AG09309 (cell line): ENCODE data around the gene NR4A2.

Experiments used
- DNase-seq: peaks from one replicate; pipeline ENCODE4 v3.0.0-alpha.2; 2010; ENCODE audit warnings: low read depth
- H3K4me3 ChIP-seq: 2 replicates; pipeline ENCODE4 v1.5.1; 2011; ENCODE audit warnings: mild to moderate bottlenecking, low read depth, low read length, moderate library complexity; ENCODE audit not compliant: control insufficient read depth
- TF ChIP-seq, protein P1 (sequence below): IDR thresholded peaks from 2 replicates; pipeline ENCODE4 v1.5.1; 2011; ENCODE audit warnings: mild to moderate bottlenecking, low read depth, low read length, inconsistent platforms; ENCODE audit not compliant: insufficient read depth, control insufficient read depth; ENCODE audit errors: missing control alignments

The NR4A2 gene

DNA sequence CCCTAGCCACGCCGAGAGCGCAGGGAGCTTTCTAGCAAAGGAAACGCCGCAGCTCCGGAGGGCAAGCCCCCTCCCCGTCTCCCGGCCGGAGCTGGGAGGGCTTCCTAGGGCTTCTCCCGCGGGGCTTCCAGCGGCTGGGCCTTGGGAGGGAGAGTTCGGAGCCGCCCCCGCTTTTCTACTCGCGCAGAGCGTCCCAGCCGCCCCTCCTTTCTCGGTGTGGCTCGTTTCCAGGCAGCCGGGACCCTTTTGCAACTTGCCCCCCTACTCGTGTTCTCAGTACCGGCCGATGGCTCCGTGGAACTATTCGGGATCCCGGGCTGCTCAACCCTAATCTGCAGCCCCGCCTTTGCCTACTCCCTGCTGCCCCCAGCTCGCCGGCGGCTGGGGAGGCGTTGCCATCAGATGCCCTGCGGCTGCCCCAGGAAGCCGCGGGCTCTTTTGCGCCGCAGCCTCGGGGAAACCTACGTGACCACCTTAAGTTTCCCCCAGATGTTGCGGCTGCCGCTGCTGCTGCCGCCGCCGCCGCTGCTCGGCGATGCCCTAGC lies 1.5 kb upstream of the NR4A2 start:
- TF ChIP-seq, protein P1, sequence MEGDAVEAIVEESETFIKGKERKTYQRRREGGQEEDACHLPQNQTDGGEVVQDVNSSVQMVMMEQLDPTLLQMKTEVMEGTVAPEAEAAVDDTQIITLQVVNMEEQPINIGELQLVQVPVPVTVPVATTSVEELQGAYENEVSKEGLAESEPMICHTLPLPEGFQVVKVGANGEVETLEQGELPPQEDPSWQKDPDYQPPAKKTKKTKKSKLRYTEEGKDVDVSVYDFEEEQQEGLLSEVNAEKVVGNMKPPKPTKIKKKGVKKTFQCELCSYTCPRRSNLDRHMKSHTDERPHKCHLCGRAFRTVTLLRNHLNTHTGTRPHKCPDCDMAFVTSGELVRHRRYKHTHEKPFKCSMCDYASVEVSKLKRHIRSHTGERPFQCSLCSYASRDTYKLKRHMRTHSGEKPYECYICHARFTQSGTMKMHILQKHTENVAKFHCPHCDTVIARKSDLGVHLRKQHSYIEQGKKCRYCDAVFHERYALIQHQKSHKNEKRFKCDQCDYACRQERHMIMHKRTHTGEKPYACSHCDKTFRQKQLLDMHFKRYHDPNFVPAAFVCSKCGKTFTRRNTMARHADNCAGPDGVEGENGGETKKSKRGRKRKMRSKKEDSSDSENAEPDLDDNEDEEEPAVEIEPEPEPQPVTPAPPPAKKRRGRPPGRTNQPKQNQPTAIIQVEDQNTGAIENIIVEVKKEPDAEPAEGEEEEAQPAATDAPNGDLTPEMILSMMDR: no peak
- no peak for DNase-seq

DNA sequence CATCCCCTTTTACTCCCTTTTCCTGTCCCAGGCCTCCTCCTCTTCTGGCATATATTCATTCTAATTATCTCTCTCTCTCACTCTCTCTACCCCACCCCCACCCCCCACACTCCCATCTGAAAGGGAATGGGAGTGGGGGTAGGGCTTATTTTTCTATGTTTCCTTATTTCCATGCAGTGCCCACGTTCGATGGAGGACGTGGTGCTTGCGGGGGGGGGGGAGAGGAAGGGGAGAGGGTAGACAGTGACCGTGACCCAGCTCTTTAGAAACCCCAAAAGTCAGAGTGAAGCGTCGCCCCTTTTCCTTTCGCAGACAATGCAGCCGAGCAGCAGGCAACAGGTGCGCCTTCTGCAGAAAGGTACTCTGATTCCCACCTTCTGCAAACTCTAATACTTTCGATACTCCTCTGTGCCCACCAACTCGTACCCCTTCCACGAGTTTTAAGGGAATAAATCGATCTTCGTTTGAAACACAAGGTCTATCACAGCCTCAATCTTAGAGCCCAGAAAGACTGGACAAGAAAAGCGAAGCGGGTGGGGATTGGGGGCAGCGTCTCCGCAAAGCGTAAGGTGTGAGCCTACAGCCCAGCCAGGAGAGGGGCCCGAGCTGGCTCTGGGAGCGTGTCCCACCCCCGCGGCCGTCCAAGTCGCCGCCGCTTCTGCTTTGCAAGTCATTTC lies 891 bp upstream of the NR4A2 start:
- peak overlapping the region; percentile 81 for H3K4me3 ChIP-seq
- no peak for DNase-seq
- TF ChIP-seq, protein P1: no peak

More for the DNA sequence above, 1.5 kb upstream of the NR4A2 start:
- peak overlapping the region; percentile 81 for H3K4me3 ChIP-seq

DNA sequence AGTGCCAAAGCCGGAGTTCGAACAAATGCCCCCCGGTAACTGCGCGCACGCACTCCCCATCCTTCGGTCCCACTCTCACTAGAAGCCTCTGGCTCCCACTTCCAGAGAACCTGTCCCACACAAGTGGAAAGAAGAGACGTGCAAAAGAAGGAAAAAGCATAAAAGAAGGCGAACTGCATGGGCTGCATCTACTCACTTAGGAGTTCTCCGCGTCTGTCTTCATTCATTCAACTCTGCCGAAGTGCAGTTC lies 312 bp downstream of the NR4A2 start:
- TF ChIP-seq, protein P1: no peak
- DNase-seq: no peak
- H3K4me3 ChIP-seq: peak overlapping the region; percentile 81

DNA sequence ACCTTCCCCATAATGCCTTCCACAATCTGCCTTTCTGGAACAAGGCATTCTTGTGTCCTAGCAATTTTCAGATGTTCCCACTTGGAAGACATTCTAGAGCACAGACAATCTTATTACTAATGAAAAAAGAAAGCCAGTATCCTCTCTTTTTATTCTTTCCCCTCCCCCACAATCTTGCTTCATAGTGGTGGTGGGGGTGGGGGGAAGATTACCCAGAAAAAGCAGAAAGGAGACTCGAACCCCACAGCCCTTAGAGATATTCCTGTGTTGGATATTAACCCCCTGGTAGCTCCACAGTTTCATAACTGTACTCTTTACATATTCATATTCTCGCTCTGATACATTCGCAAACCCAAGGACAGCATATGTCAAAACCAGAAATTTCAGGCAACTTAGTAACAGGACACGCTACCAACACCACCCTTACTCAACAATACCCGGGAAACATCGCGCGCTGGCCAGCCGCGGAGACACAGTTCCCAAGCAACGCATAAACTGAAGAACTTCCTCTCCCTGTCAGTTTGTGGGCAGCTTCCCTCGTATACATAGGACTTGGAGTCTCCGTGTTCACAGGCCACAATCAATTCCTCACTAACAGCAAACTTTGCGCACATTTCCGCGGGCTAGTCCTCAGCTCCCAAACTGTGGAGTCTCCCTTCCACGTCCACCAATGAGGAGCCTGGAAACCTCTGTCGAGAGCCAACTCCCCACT lies 793 bp downstream of the NR4A2 start:
- peak overlapping the region; percentile 81 for H3K4me3 ChIP-seq
- DNase-seq: peak; percentile 59

DNA sequence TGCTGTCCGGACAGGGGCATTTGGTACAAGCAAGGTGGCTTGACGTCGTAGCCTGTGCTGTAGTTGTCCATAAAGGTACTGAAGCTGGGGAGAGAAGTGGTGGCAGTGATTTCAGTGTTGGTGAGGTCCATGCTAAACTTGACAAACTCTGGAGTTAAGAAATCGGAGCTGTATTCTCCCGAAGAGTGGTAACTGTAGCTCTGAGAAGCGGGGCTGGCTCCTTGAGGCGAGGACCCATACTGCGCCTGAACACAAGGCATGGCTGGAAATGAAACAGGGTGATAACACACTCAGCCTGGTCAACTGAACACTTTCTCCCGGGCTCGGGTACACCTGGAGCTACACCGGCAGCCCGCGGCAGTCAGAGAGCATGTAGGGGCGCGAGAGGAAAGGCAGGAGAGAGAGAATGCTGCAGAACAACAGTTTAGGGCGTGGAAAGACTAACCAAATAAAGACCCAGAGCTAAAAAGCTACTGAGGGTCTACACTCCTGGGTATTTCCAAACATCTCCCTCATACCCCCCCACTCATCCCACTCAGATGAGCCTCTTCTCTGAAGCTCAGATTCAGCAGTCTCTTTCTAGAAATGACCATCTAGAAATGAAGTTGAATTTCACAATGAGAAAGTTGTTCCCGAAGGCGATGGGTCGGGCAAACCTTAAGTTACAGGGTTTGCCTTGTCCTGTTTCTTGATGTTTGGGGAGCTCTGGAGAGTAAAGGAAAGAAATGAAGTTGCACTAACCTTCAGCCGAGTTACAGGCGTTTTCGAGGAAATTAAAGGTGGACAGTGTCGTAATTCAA lies 2.4 kb downstream of the NR4A2 start:
- no peak for DNase-seq
- TF ChIP-seq, protein P1: no peak
- no peak overlapping the region for H3K4me3 ChIP-seq

More for the DNA sequence above, 793 bp downstream of the NR4A2 start:
- TF ChIP-seq, protein P1: no peak

DNA sequence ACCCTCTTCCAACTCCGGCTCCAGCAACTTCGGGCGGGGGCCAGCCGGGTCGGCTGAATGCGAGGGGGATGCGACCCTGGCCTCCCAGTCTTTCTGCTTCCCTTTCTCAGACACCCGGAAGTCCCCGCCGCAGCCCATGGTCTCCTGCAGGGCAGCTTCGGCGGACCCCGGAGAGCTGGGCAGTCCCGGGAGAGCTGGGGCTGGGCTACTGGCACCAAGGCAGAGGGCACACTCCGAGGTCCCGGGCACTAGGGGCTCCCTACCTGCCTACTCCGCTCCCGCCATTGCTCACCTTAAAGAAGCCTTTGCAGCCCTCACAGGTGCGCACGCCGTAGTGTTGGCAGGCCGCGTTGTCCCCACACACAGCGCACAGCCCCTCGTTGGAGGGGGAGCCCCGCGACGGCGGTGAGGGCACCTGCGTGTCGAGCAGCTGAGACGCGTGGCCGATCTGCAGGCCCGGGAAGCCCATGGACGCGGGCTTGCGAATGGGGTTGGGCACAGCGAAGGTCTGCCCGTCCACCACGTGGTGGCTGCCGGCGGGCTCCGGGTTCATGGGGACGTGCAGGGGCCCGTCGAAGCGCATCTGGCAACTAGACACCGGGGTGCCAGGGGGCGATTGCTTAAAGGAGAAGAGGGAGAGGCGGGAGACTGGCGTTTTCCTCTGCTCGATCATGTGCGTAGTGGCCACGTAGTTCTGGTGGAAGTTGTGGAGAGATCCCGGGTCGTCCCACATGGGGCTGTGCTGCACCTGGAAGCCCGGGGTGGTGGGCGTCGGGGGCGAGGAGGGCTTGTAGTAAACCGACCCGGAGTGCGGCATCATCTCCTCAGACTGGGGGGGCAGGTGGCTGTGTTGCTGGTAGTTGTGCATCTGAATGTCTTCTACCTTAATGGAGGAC lies 3.2 kb downstream of the NR4A2 start:
- H3K4me3 ChIP-seq: no peak overlapping the region
- TF ChIP-seq, protein P1: no peak
- DNase-seq: no peak
